ENCODE data around the gene PCSK4.

Gene PCSK4

GRCh38 chr19:1482361-1483130, 7.6 kb downstream of the PCSK4 start:
- TF ChIP-seq CSDC2 (CRISPR knock-in tag; IDR thresholded peaks at IDR 0.05) = no peak
- no peak for ATAC-seq

- no peak for ATAC-seq
- TF ChIP-seq SNAI2 (CRISPR knock-in tag; IDR thresholded peaks at IDR 0.05) = no peak
- no peak for TF ChIP-seq ZFP30 (CRISPR knock-in tag; IDR thresholded peaks at IDR 0.05)
- TF ChIP-seq PPARA (CRISPR knock-in tag; IDR thresholded peaks at IDR 0.05; ENCODE audit: borderline replicate concordance) = no peak
- no peak for TF ChIP-seq ZC3H10 (CRISPR knock-in tag; IDR thresholded peaks at IDR 0.05)
- TF ChIP-seq BACH2 (CRISPR knock-in tag; IDR thresholded peaks at IDR 0.05; ENCODE audit: borderline replicate concordance) = no peak
- no peak for TF ChIP-seq ZNF565 (CRISPR knock-in tag; conservative IDR thresholded peaks at IDR 0.05; ENCODE audit: low read depth)
- no peak for TF ChIP-seq TCF4 (CRISPR knock-in tag; IDR thresholded peaks at IDR 0.05; ENCODE audit: borderline replicate concordance)
- TF ChIP-seq, protein P1, sequence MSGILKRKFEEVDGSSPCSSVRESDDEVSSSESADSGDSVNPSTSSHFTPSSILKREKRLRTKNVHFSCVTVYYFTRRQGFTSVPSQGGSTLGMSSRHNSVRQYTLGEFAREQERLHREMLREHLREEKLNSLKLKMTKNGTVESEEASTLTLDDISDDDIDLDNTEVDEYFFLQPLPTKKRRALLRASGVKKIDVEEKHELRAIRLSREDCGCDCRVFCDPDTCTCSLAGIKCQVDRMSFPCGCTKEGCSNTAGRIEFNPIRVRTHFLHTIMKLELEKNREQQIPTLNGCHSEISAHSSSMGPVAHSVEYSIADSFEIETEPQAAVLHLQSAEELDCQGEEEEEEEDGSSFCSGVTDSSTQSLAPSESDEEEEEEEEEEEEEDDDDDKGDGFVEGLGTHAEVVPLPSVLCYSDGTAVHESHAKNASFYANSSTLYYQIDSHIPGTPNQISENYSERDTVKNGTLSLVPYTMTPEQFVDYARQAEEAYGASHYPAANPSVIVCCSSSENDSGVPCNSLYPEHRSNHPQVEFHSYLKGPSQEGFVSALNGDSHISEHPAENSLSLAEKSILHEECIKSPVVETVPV (CRISPR knock-in tag; IDR thresholded peaks at IDR 0.05) = no peak
- TF ChIP-seq ZNF8 (CRISPR knock-in tag; IDR thresholded peaks at IDR 0.05) = no peak
- TF ChIP-seq, protein P2, sequence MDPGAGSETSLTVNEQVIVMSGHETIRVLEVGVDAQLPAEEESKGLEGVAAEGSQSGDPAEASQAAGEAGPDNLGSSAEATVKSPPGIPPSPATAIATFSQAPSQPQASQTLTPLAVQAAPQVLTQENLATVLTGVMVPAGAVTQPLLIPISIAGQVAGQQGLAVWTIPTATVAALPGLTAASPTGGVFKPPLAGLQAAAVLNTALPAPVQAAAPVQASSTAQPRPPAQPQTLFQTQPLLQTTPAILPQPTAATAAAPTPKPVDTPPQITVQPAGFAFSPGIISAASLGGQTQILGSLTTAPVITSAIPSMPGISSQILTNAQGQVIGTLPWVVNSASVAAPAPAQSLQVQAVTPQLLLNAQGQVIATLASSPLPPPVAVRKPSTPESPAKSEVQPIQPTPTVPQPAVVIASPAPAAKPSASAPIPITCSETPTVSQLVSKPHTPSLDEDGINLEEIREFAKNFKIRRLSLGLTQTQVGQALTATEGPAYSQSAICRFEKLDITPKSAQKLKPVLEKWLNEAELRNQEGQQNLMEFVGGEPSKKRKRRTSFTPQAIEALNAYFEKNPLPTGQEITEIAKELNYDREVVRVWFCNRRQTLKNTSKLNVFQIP (CRISPR knock-in tag; IDR thresholded peaks at IDR 0.05; ENCODE audit: borderline replicate concordance, low read depth) = no peak
- TF ChIP-seq CREB5 (CRISPR knock-in tag; IDR thresholded peaks at IDR 0.05; ENCODE audit: low read depth) = no peak
Measured at GRCh38 chr19:1481893-1482360, 8.2 kb downstream of the PCSK4 start.

DNA sequence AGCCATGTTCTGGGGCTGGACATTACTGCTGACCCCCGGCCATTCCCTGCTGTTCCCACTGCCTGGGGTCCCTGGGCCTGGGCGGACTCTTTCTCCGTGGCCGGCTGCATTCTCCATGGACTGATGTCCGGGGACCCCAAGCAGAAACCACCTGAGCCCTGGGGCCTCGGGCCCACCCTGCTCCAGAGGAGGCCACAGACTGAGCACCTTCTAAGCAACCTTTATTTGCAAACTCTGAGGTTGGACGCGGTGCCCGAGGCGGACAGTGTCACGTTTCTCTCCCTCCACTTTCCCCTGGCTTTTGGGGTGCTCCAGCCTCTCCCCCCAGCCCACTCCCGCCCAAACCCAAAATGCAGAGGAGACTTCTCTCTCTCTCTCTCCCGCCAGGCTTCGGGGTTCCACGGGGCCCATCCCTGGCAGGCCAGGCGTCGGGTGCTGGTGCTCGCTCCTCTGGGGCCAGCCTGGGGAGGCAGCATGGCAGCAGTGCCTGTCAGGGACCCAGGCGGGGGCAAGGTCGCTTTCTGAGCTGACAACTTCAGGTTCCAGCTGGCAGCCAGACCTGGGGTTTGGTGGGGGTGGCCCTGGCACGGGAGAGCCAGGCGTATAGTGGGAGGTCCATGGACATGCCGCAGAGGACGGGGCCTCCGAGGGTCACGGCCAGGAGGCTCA, 8.8 kb downstream of the PCSK4 start:
- TF ChIP-seq ZNF70 (CRISPR knock-in tag; IDR thresholded peaks at IDR 0.05) (no peak), PPARA (CRISPR knock-in tag; IDR thresholded peaks at IDR 0.05; ENCODE audit: borderline replicate concordance) (no peak), ZFP30 (CRISPR knock-in tag; IDR thresholded peaks at IDR 0.05) (no peak), CSDC2 (CRISPR knock-in tag; IDR thresholded peaks at IDR 0.05) (no peak), ZC3H10 (CRISPR knock-in tag; IDR thresholded peaks at IDR 0.05) (no peak), GLIS3 (CRISPR knock-in tag; IDR thresholded peaks at IDR 0.05) (no peak), ZNF565 (CRISPR knock-in tag; conservative IDR thresholded peaks at IDR 0.05; ENCODE audit: low read depth) (no peak), RARB (CRISPR knock-in tag; IDR thresholded peaks at IDR 0.05) (no peak), BACH2 (CRISPR knock-in tag; IDR thresholded peaks at IDR 0.05; ENCODE audit: borderline replicate concordance) (no peak), CREB5 (CRISPR knock-in tag; IDR thresholded peaks at IDR 0.05; ENCODE audit: low read depth) (no peak), ZNF8 (CRISPR knock-in tag; IDR thresholded peaks at IDR 0.05) (no peak), TCF4 (CRISPR knock-in tag; IDR thresholded peaks at IDR 0.05; ENCODE audit: borderline replicate concordance) (no peak), ISL1 (CRISPR knock-in tag; IDR thresholded peaks at IDR 0.05) (no peak)
- TF ChIP-seq, protein P3, sequence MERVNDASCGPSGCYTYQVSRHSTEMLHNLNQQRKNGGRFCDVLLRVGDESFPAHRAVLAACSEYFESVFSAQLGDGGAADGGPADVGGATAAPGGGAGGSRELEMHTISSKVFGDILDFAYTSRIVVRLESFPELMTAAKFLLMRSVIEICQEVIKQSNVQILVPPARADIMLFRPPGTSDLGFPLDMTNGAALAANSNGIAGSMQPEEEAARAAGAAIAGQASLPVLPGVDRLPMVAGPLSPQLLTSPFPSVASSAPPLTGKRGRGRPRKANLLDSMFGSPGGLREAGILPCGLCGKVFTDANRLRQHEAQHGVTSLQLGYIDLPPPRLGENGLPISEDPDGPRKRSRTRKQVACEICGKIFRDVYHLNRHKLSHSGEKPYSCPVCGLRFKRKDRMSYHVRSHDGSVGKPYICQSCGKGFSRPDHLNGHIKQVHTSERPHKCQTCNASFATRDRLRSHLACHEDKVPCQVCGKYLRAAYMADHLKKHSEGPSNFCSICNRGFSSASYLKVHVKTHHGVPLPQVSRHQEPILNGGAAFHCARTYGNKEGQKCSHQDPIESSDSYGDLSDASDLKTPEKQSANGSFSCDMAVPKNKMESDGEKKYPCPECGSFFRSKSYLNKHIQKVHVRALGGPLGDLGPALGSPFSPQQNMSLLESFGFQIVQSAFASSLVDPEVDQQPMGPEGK (CRISPR knock-in tag; IDR thresholded peaks at IDR 0.05; ENCODE audit: borderline replicate concordance) = no peak
- TF ChIP-seq, protein P2 (CRISPR knock-in tag; IDR thresholded peaks at IDR 0.05; ENCODE audit: borderline replicate concordance, low read depth) = no peak
- TF ChIP-seq, protein P4, sequence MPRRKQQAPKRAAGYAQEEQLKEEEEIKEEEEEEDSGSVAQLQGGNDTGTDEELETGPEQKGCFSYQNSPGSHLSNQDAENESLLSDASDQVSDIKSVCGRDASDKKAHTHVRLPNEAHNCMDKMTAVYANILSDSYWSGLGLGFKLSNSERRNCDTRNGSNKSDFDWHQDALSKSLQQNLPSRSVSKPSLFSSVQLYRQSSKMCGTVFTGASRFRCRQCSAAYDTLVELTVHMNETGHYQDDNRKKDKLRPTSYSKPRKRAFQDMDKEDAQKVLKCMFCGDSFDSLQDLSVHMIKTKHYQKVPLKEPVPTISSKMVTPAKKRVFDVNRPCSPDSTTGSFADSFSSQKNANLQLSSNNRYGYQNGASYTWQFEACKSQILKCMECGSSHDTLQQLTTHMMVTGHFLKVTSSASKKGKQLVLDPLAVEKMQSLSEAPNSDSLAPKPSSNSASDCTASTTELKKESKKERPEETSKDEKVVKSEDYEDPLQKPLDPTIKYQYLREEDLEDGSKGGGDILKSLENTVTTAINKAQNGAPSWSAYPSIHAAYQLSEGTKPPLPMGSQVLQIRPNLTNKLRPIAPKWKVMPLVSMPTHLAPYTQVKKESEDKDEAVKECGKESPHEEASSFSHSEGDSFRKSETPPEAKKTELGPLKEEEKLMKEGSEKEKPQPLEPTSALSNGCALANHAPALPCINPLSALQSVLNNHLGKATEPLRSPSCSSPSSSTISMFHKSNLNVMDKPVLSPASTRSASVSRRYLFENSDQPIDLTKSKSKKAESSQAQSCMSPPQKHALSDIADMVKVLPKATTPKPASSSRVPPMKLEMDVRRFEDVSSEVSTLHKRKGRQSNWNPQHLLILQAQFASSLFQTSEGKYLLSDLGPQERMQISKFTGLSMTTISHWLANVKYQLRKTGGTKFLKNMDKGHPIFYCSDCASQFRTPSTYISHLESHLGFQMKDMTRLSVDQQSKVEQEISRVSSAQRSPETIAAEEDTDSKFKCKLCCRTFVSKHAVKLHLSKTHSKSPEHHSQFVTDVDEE (CRISPR knock-in tag; IDR thresholded peaks at IDR 0.05) = no peak

More for the DNA sequence above, 8.8 kb downstream of the PCSK4 start:
- no peak for ATAC-seq

Data from SK-N-SH treated with all-trans-retinoic acid at 6 μM for 48 hours (cell line).